ENCODE data around the gene LMO1. TPM values are rescaled to one million over a fixed set of nuclear protein-coding genes. Genes with fewer than 3 reads are reported as not detected.

Gene LMO1
- polyA plus RNA-seq, 1 of the 3 experiments (the other 2 are of a cell fraction) = 0.12 TPM

GRCh38 chr11:8229299-8230177 lies 34.1 kb downstream of the LMO1 start:
- WGBS (ENCODE audit: low lambda C conversion rate) = 11% methylated on average over 5 of the region's 9 CpGs
- no peak overlapping the region for H3K9ac ChIP-seq
- no peak overlapping the region for H2AFZ ChIP-seq (ENCODE audit: low read depth)
- H3K36me3 ChIP-seq (replicated peaks in 1 of 2; ENCODE audit: control insufficient read depth in 1 of 2, insufficient read depth in 2 of 2, low read length in 1 of 2) = no peaks in the 10 kb centered on the region
- ChIA-PET POLR2A (interaction anchor here (1.2 to 7.4 kb wide), 5 partner anchors 13 to 125 kb away, joined by 3 to 87 read pairs (median 7); partner anchors contain the start of gene LMO1), CTCF (interaction anchor here (0.9 to 19.6 kb wide), 9 partner anchors 10 to 337 kb away, joined by 3 to 604 read pairs (median 9); partner anchors contain the start of gene LMO1)
- no peaks in the 10 kb centered on the region for H3F3A ChIP-seq (replicated peaks; ENCODE audit: insufficient read depth)
- DNase-seq = peak; percentile 83
- H3K9me3 ChIP-seq = no peaks in the 10 kb centered on the region
- no peaks in the 10 kb centered on the region for H3K27me3 ChIP-seq (ENCODE audit: insufficient read depth)
- peak overlapping the region; percentile 28; the same call in 1 of the 2 replicates for H3K4me2 ChIP-seq
- no peaks in the 10 kb centered on the region for H4K20me1 ChIP-seq (ENCODE audit: insufficient read depth)
- TF ChIP-seq RXRA (IDR thresholded peaks at IDR 0.05; ENCODE audit: borderline replicate concordance, low read depth) (no peak), GATA2 (CRISPR knock-in tag; IDR thresholded peaks at IDR 0.05) (peak; percentile 51; the same call in 1 of the 2 replicates), FOXJ3 (CRISPR knock-in tag; IDR thresholded peaks at IDR 0.05) (no peak), CHD2 (IDR thresholded peaks at IDR 0.05; ENCODE audit: low read length, partially characterized antibody) (peak; percentile 35), TCF12 (IDR thresholded peaks at IDR 0.05) (peak; percentile 51), TEAD4 (IDR thresholded peaks at IDR 0.05; ENCODE audit: borderline replicate concordance, insufficient read depth) (0 out of 2 replicates have a peak, but pooled peaks have one; percentile 50), CTCF (IDR thresholded peaks at IDR 0.05) (no peak), SIN3A (IDR thresholded peaks at IDR 0.05; ENCODE audit: borderline replicate concordance, low read depth, low read length) (no peak), POLR2AphosphoS5 (IDR thresholded peaks at IDR 0.05; ENCODE audit: low read depth, low read length) (peak; percentile 23; the same call in 1 of the 2 replicates), EP300 (IDR thresholded peaks at IDR 0.05; ENCODE audit: borderline replicate concordance in 1 of 2, low read depth in 1 of 2, low read length in 1 of 2) (peak; percentile 43 to 82; a peak in 2 of 4 replicates), NFIC (IDR thresholded peaks at IDR 0.05; ENCODE audit: borderline replicate concordance) (peak; percentile 91), USF1 (IDR thresholded peaks at IDR 0.05; ENCODE audit: borderline replicate concordance, low read depth) (no peak), MXI1 (IDR thresholded peaks at IDR 0.05; ENCODE audit: low read depth, low read length) (peak; percentile 36; the same call in 1 of the 2 replicates)
- H3K79me2 ChIP-seq (ENCODE audit: insufficient read depth) = no peaks in the 10 kb centered on the region
- H3K4me1 ChIP-seq (ENCODE audit: control insufficient read depth in 1 of 2, insufficient read depth in 2 of 2, low read depth in 1 of 2, low read length in 1 of 2) = peaks cover 0 to 81% of the 10 kb centered on the region in 2 experiments; a peak in 2 of 4 replicates
- H3K4me3 ChIP-seq (ENCODE audit: low read depth in 2 of 2, low read length in 1 of 2) = no peak overlapping the region
- H3K9me2 ChIP-seq = no peaks in the 10 kb centered on the region
- H3K27ac ChIP-seq (ENCODE audit: low read depth in 2 of 2, low read length in 1 of 2) = peak overlapping the region in 1 of 2 experiments; percentile 96; a peak in 3 of 4 replicates
